CD4-positive, alpha-beta T cell treated with Interleukin-12 subunit alpha and Interleukin-12 subunit beta, for 1 hour (primary cell): ENCODE results near the gene GCG.

Experiments
- DNase-seq: peaks from one replicate; pipeline ENCODE4 v3.0.0-alpha.2; 2020

GCG gene

GRCh38 chr2:162148956-162149355 lies 3.1 kb downstream of the GCG start:
- DNase-seq, result no peak

GRCh38 chr2:162143969-162144368 lies 8.1 kb downstream of the GCG start:
- no peak for DNase-seq

GRCh38 chr2:162138310-162138709 lies 13.7 kb downstream of the GCG start:
- DNase-seq, result no peak

GRCh38 chr2:162127422-162127821 lies 24.6 kb downstream of the GCG start:
- no peak for DNase-seq

GRCh38 chr2:162126527-162126926 lies 25.5 kb downstream of the GCG start:
- DNase-seq, result no peak

- DNase-seq, result no peak
These were observed 25.9 kb downstream of the GCG start for GRCh38 chr2:162126111-162126519.

- DNase-seq, result no peak
These were observed 26.9 kb downstream of the GCG start for GRCh38 chr2:162125138-162125537.

- peak; percentile 75 for DNase-seq
These were observed 28.0 kb downstream of the GCG start for GRCh38 chr2:162123806-162124758.

- no peak for DNase-seq
These were observed 33.6 kb downstream of the GCG start for GRCh38 chr2:162118166-162119031.

- DNase-seq, result no peak
These were observed 35.7 kb downstream of the GCG start for GRCh38 chr2:162116352-162116751.

- DNase-seq, result no peak
These were observed 37.0 kb downstream of the GCG start for GRCh38 chr2:162115076-162115475.

- no peak for DNase-seq
These were observed 37.8 kb downstream of the GCG start for GRCh38 chr2:162114271-162114670.

- DNase-seq, result no peak
These were observed 38.3 kb downstream of the GCG start for GRCh38 chr2:162113776-162114168.

- DNase-seq, result no peak
These were observed 38.8 kb downstream of the GCG start for GRCh38 chr2:162113088-162113775.

GRCh38 chr2:162111958-162112850 lies 39.8 kb downstream of the GCG start:
- no peak for DNase-seq

GRCh38 chr2:162107361-162107901 lies 44.6 kb downstream of the GCG start:
- DNase-seq, result no peak

GRCh38 chr2:162106746-162107145 lies 45.3 kb downstream of the GCG start:
- DNase-seq, result no peak

GRCh38 chr2:162106146-162106551 lies 45.9 kb downstream of the GCG start:
- DNase-seq, result no peak

GRCh38 chr2:162103443-162104009 lies 48.5 kb downstream of the GCG start:
- DNase-seq, result no peak

GRCh38 chr2:162100579-162100978 lies 51.5 kb downstream of the GCG start:
- DNase-seq, result no peak

GRCh38 chr2:162099836-162100235 lies 52.2 kb downstream of the GCG start:
- DNase-seq, result no peak
